Neural cell (in vitro differentiated cells): ENCODE results near the gene TK1. TPM values are rescaled to one million over a fixed set of nuclear protein-coding genes. Genes with fewer than 3 reads are reported as not detected.

Source experiments
- H2AFZ ChIP-seq: fragments of 200-600, 300-800 bp; sonication (generic), shearing (Covaris generic); 2 replicates; pipeline ENCODE4 v1.6.0; 2014; ENCODE audit warnings: low read depth, mild to moderate bottlenecking, antibody characterized with exemption, low read length, moderate library complexity
- H3F3A ChIP-seq: fragments of 200-600 bp; shearing (Covaris generic); 2 replicates; pipeline ENCODE4 v1.6.1; 2016; ENCODE audit warnings: mild to moderate bottlenecking, moderate library complexity, mixed read lengths, antibody characterized with exemption, low read length; ENCODE audit not compliant: insufficient read depth, poor library complexity, severe bottlenecking
- H3K27ac ChIP-seq: fragments of 200-600, 300-800 bp; sonication (generic), shearing (Covaris generic); 2 replicates; pipeline ENCODE4 v1.5.1; 2014; ENCODE audit warnings: mild to moderate bottlenecking, low read length, moderate library complexity
- H3K27me3 ChIP-seq: fragments of 300-800, 200-600 bp; sonication (generic), shearing (Covaris generic); 2 replicates; pipeline ENCODE4 v1.6.0; 2014; ENCODE audit warnings: mild to moderate bottlenecking, low read depth, low read length, moderate library complexity; ENCODE audit not compliant: insufficient read depth
- H3K36me3 ChIP-seq: fragments of 300-800, 200-600 bp; sonication (generic), shearing (Covaris generic); 2 replicates; pipeline ENCODE4 v1.5.1; 2014; ENCODE audit warnings: mild to moderate bottlenecking, antibody characterized with exemption, low read length, moderate library complexity; ENCODE audit not compliant: insufficient read depth
- H3K4me2 ChIP-seq: fragments of 300-800, 200-600 bp; sonication (generic), shearing (Covaris generic); 2 replicates; pipeline ENCODE4 v1.6.0; 2014; ENCODE audit warnings: mild to moderate bottlenecking, low read length
- H3K4me3 ChIP-seq: fragments of 300-800, 200-600 bp; sonication (generic), shearing (Covaris generic); 2 replicates; pipeline ENCODE4 v1.5.1; 2014; ENCODE audit warnings: mild to moderate bottlenecking, low read length, moderate library complexity
- H3K79me2 ChIP-seq: fragments of 200-600 bp; shearing (Covaris generic); replicated peaks from 2 replicates; pipeline ENCODE4 v1.6.0; 2014; ENCODE audit warnings: mild to moderate bottlenecking, low read length, moderate library complexity; ENCODE audit not compliant: insufficient read depth
- H3K9ac ChIP-seq: fragments of 300-800, 200-600 bp; sonication (generic), shearing (Covaris generic); 2 replicates; pipeline ENCODE4 v1.6.1; 2016; ENCODE audit warnings: mild to moderate bottlenecking, low read length, mixed read lengths
- H3K9me2 ChIP-seq: fragments of 200-600 bp; shearing (Covaris generic); 2 replicates; pipeline ENCODE4 v1.6.1; 2016; ENCODE audit warnings: mild to moderate bottlenecking, low read length, mixed read lengths; ENCODE audit not compliant: insufficient read depth
- H3K9me3 ChIP-seq: fragments of 200-600, 300-800 bp; sonication (generic), shearing (Covaris generic); 2 replicates; pipeline ENCODE4 v1.6.1; 2016; ENCODE audit warnings: mild to moderate bottlenecking, mixed run types, low read length, moderate library complexity, mixed read lengths
- H4K20me1 ChIP-seq: fragments of 200-600 bp; shearing (Covaris generic); 2 replicates; pipeline ENCODE4 v1.6.1; 2016; ENCODE audit warnings: mild to moderate bottlenecking, mixed run types; ENCODE audit not compliant: insufficient read depth
- EP300 ChIP-seq: fragments of 450-650 bp; conservative IDR thresholded peaks from 2 replicates; pipeline ENCODE4 v1.6.1; 2014; ENCODE audit warnings: antibody characterized with exemption, mild to moderate bottlenecking, moderate library complexity; ENCODE audit not compliant: poor library complexity, severe bottlenecking
- EZH2 ChIP-seq: fragments of 200-600, 300-800 bp; shearing (Covaris generic), sonication (generic); IDR thresholded peaks from 2 replicates; pipeline ENCODE4 v1.6.1; 2014; ENCODE audit warnings: antibody characterized with exemption, low read length, borderline replicate concordance, mild to moderate bottlenecking; ENCODE audit not compliant: insufficient read depth, poor library complexity, severe bottlenecking
- MXI1 ChIP-seq: fragments of 450-650 bp; conservative IDR thresholded peaks from 2 replicates; pipeline ENCODE4 v1.6.1; 2014; ENCODE audit warnings: antibody characterized with exemption, mild to moderate bottlenecking; ENCODE audit not compliant: poor library complexity, severe bottlenecking
- POLR2AphosphoS5 ChIP-seq: IDR thresholded peaks from 2 replicates; pipeline ENCODE4 v1.6.1; 2012
- RAD21 ChIP-seq: fragments of 450-650 bp; conservative IDR thresholded peaks from 2 replicates; pipeline ENCODE4 v1.6.1; 2014; ENCODE audit warnings: antibody characterized with exemption, mild to moderate bottlenecking, moderate library complexity
- REST ChIP-seq: IDR thresholded peaks from 2 replicates; pipeline ENCODE4 v1.6.1; 2012; ENCODE audit warnings: borderline replicate concordance
- SMC3 ChIP-seq: fragments of 450-650 bp; conservative IDR thresholded peaks from 2 replicates; pipeline ENCODE4 v1.6.1; 2014; ENCODE audit warnings: antibody characterized with exemption, mild to moderate bottlenecking, moderate library complexity; ENCODE audit not compliant: poor library complexity
- TAF1 ChIP-seq: IDR thresholded peaks from 2 replicates; pipeline ENCODE4 v1.6.1; 2012; ENCODE audit warnings: low read depth
- polyA plus RNA-seq: library from polyadenylated mRNA; depleted of rRNA; stranded (reverse); fragments of >200 nt; gene quantifications from 2 replicates; pipeline ENCODE4 v1.2.3, GENCODE V29; 2014
- TF ChIP-seq, protein P1 (sequence below): fragments of 450-650 bp; IDR thresholded peaks from 2 replicates; pipeline ENCODE4 v1.5.1; 2014; ENCODE audit warnings: antibody characterized with exemption, mild to moderate bottlenecking, moderate library complexity; ENCODE audit not compliant: poor library complexity, severe bottlenecking

TK1 gene
- polyA plus RNA-seq, 1 donor from 2014 or later = 1.1 TPM

GRCh38 chr17:78180083-78180482 lies 6.8 kb downstream of the TK1 start:
- Histone ChIP-seq H2AFZ (no peak overlapping the region), H3F3A (no peaks in the 10 kb centered on the region), H3K79me2 (no peaks in the 10 kb centered on the region), H3K9ac (no peak overlapping the region), H3K36me3 (no peaks in the 10 kb centered on the region), H3K27ac (no peak overlapping the region), H3K4me2 (no peak overlapping the region), H3K9me2 (no peaks in the 10 kb centered on the region), H3K4me3 (no peak overlapping the region), H3K27me3 (no peaks in the 10 kb centered on the region), H4K20me1 (no peaks in the 10 kb centered on the region), H3K9me3 (no peaks in the 10 kb centered on the region)
- TF ChIP-seq SMC3 = no peak
- no peak for TF ChIP-seq POLR2AphosphoS5
- TF ChIP-seq EZH2 = no peak
- TF ChIP-seq EP300 = no peak
- no peak for TF ChIP-seq REST
- TF ChIP-seq RAD21 = no peak
- TF ChIP-seq, protein P1, sequence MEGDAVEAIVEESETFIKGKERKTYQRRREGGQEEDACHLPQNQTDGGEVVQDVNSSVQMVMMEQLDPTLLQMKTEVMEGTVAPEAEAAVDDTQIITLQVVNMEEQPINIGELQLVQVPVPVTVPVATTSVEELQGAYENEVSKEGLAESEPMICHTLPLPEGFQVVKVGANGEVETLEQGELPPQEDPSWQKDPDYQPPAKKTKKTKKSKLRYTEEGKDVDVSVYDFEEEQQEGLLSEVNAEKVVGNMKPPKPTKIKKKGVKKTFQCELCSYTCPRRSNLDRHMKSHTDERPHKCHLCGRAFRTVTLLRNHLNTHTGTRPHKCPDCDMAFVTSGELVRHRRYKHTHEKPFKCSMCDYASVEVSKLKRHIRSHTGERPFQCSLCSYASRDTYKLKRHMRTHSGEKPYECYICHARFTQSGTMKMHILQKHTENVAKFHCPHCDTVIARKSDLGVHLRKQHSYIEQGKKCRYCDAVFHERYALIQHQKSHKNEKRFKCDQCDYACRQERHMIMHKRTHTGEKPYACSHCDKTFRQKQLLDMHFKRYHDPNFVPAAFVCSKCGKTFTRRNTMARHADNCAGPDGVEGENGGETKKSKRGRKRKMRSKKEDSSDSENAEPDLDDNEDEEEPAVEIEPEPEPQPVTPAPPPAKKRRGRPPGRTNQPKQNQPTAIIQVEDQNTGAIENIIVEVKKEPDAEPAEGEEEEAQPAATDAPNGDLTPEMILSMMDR = no peak
- no peak for TF ChIP-seq MXI1
- no peak for TF ChIP-seq TAF1

DNA sequence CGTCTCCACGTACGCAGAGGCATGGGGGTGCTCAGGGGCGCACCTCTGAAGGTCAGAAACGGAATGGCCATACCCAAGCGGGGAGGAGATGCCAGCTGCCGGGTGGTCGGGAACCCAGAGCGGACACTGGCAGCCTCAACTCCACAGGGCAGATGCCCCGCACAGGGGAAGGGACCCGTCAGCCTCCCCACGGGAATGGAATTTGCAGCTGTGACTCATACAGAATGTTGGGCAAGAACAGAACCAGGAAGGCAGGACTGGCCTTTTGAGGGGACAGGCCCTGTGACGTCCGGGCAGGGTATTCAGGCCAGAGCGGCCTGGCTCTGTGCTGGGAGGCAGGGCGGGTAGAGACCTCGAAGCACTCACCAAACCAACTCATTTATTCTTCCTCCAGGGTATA lies 7.5 kb downstream of the TK1 start:
- H3K27ac ChIP-seq = no peak overlapping the region
- H3K27me3 ChIP-seq = no peaks in the 10 kb centered on the region
- H3F3A ChIP-seq = no peaks in the 10 kb centered on the region
- no peaks in the 10 kb centered on the region for H4K20me1 ChIP-seq
- no peak overlapping the region for H3K4me2 ChIP-seq
- H3K9me2 ChIP-seq = no peaks in the 10 kb centered on the region
- no peaks in the 10 kb centered on the region for H3K9me3 ChIP-seq
- H2AFZ ChIP-seq = no peak overlapping the region
- H3K4me3 ChIP-seq = no peak overlapping the region
- H3K36me3 ChIP-seq = no peaks in the 10 kb centered on the region
- no peak overlapping the region for H3K9ac ChIP-seq
- no peaks in the 10 kb centered on the region for H3K79me2 ChIP-seq
- TF ChIP-seq, protein P1 = no peak
- TF ChIP-seq SMC3 (no peak), TAF1 (no peak), EZH2 (no peak), EP300 (no peak), POLR2AphosphoS5 (no peak), MXI1 (no peak), RAD21 (no peak), REST (no peak)
